A549 (cell line): ENCODE measurements around the gene PCDHGA6. TPM values are rescaled to one million over a fixed set of nuclear protein-coding genes. Genes with fewer than 3 reads are reported as not detected.
A peak's percentile ranks its signal among the peaks of the same experiment; 100 is the strongest.

Experiments
- ATAC-seq, 2 experiments: fragments of 200-7000 bp in 1 of 2; fragments of >200 bp in 1 of 2; cut with Nextera tagmentation in 1 of 2; cut with Tn5 transposase in 1 of 2; 3 replicates each; pipeline versions ENCODE4 v1.8.0 to v1.9.1; 2018 to 2020; ENCODE audit warnings: mild to moderate bottlenecking in 1 of 2, moderate library complexity in 1 of 2
- CTCF ChIA-PET: fragments of 300-600 bp; sonication (Branson Sonifier 250); formaldehyde crosslinking; extraction: SDS; loops from one replicate; lab custom pipeline; 2021; ENCODE audit warnings: antibody characterized with exemption, inconsistent platforms; lab: Yijun Ruan, JAX
- POLR2A ChIA-PET: fragments of 350-600 bp; formaldehyde crosslinking; extraction: SDS; loops from one replicate; lab custom pipeline; 2021; ENCODE audit warnings: antibody characterized with exemption, inconsistent platforms; lab: Yijun Ruan, JAX
- DNase-seq, 2 experiments: peaks; one replicate each; pipeline versions ENCODE4 v3.0.0 to v3.0.0-alpha.2; 2011 to 2016; ENCODE audit warnings: low read depth in 1 of 2, low spot score in 1 of 2
- FAIRE-seq: peaks from 2 replicates; lab custom pipeline; 2011; peaks lifted over from hg19 to GRCh38; lab: Jason Lieb, UNC
- H3K27ac ChIP-seq, 2 experiments: fragments of >200 bp; sonication (Bioruptor Twin); formaldehyde crosslinking; 3 replicates each; pipeline ENCODE4 v1.5.1; 2016 to 2017
- H3K4me1 ChIP-seq: fragments of >200 bp; sonication (Bioruptor Twin); formaldehyde crosslinking; 3 replicates; pipeline ENCODE4 v1.6.1; 2016
- H3K4me2 ChIP-seq: fragments of >200 bp; sonication (Bioruptor Twin); formaldehyde crosslinking; 3 replicates; pipeline ENCODE4 v1.6.1; 2016
- H3K4me3 ChIP-seq: fragments of >200 bp; sonication (Bioruptor Twin); formaldehyde crosslinking; 3 replicates; pipeline ENCODE4 v1.5.1; 2016
- H3K9me3 ChIP-seq: fragments of >200 bp; sonication (Bioruptor Twin); formaldehyde crosslinking; 3 replicates; pipeline ENCODE4 v1.6.1; 2016
- CTCF ChIP-seq: fragments of >200 bp; sonication (Bioruptor Twin); formaldehyde crosslinking; IDR thresholded peaks from 3 replicates; pipeline ENCODE4 v1.5.1; 2016
- HDAC2 ChIP-seq: fragments of 200-600 bp; sonication (generic); IDR thresholded peaks from 2 replicates; pipeline ENCODE4 v1.6.1; 2016
- HEYL ChIP-seq: fragments of 250-450 bp; sonication (Bioruptor Pico); IDR thresholded peaks from 2 replicates; pipeline ENCODE4 v1.8.0; 2021; ENCODE audit warnings: mild to moderate bottlenecking, moderate library complexity
- HMGXB4 ChIP-seq: fragments of 250-450 bp; sonication (Bioruptor Pico); IDR thresholded peaks from 2 replicates; pipeline ENCODE4 v1.5.0; 2021; ENCODE audit warnings: mild to moderate bottlenecking, moderate library complexity, borderline replicate concordance
- MAZ ChIP-seq: fragments of 150-350 bp; IDR thresholded peaks from 2 replicates; pipeline ENCODE4 v1.6.1; 2014; ENCODE audit warnings: antibody characterized with exemption, low read depth, low read length, borderline replicate concordance
- NFE2L2 ChIP-seq: fragments of 150-350 bp; conservative IDR thresholded peaks from 2 replicates; pipeline ENCODE4 v1.6.1; 2014; ENCODE audit warnings: low read length
- POLR2AphosphoS2 ChIP-seq: conservative IDR thresholded peaks from 2 replicates; pipeline ENCODE4 v1.6.1; 2012; ENCODE audit warnings: low read length, improper control_type of control experiment, inconsistent platforms
- RAD21 ChIP-seq, 2 experiments: fragments of >200 bp in 1 of 2; sonication (Bioruptor Twin) in 1 of 2; formaldehyde crosslinking in 1 of 2; IDR thresholded peaks in 1 of 2; conservative IDR thresholded peaks in 1 of 2; 2 replicates in 1 of 2; 3 replicates in 1 of 2; pipeline ENCODE4 v1.6.1; 2012 to 2018; ENCODE audit warnings: inconsistent platforms in 1 of 2
- RARB ChIP-seq: fragments of 250-450 bp; sonication (Bioruptor Pico); IDR thresholded peaks from 2 replicates; pipeline ENCODE4 v1.8.0; 2021; ENCODE audit warnings: mild to moderate bottlenecking, moderate library complexity
- REST ChIP-seq: fragments of 200-600 bp; sonication (generic); IDR thresholded peaks from 2 replicates; pipeline ENCODE4 v1.6.1; 2016; ENCODE audit warnings: antibody characterized with exemption, mild to moderate bottlenecking, moderate library complexity
- RNF2 ChIP-seq: fragments of 200-600 bp; sonication (generic); IDR thresholded peaks from 2 replicates; pipeline ENCODE4 v1.6.1; 2016; ENCODE audit warnings: low read depth, mild to moderate bottlenecking, antibody characterized with exemption, moderate library complexity, borderline replicate concordance
- ZC3H11A ChIP-seq: fragments of 450-650 bp; IDR thresholded peaks from 2 replicates; pipeline ENCODE4 v1.6.1; 2014; ENCODE audit warnings: antibody characterized with exemption, mild to moderate bottlenecking
- WGBS: methylation state at CpG from one replicate; pipeline ENCODE4 v1.1.6; 2017; ENCODE audit errors: missing lambda C conversion rate; 5-methylcytosine and 5-hydroxymethylcytosine counted together
- polyA plus RNA-seq, 4 experiments: library from polyadenylated mRNA; depleted of rRNA in 3 of 4; stranded (reverse); fragments of >200 nt; fragmentation: RNase III in 1 of 4; extraction: RNeasy Plus Mini Kit Qiagen cat#74134 plus additional on column Dnase treatment in 1 of 4; gene quantifications; 2 replicates in 3 of 4; 3 replicates in 1 of 4; pipeline ENCODE4 v1.2.3, GENCODE V29; 2011 to 2017

The PCDHGA6 gene
- polyA plus RNA-seq, 2 of the 4 experiments (the other 2 are of a cell fraction) = 0.23 to 1.0 TPM

GRCh38 chr5:141356133-141356532 is 17.6 kb upstream of the PCDHGA6 start:
- WGBS = 52% methylated on average over 5 of the region's 5 CpGs
- CTCF ChIA-PET = interaction anchor here (1.3 to 3.0 kb wide), 4 partner anchors 8 to 211 kb away, joined by 3 to 13 read pairs (median 4); partner anchors contain the start of gene PCDHGA5
- ATAC-seq (no peak), DNase-seq (no peak), FAIRE-seq (no peak)
- Histone ChIP-seq H3K4me3 (no peak overlapping the region), H3K4me2 (no peak overlapping the region), H3K4me1 (no peaks in the 10 kb centered on the region), H3K9me3 (peaks cover 58% of the 10 kb centered on the region), H3K27ac (no peak overlapping the region)
- no peak for TF ChIP-seq MAZ
- no peak for TF ChIP-seq CTCF
- TF ChIP-seq REST = no peak
- no peak for TF ChIP-seq NFE2L2
- TF ChIP-seq HEYL (CRISPR knock-in tag) = no peak
- TF ChIP-seq RNF2 = no peak
- no peak for TF ChIP-seq HMGXB4 (CRISPR knock-in tag)
- no peak for TF ChIP-seq RARB (CRISPR knock-in tag)
- TF ChIP-seq HDAC2 = no peak
- POLR2A ChIA-PET = no interaction called here

GRCh38 chr5:141356950-141357349 is 16.7 kb upstream of the PCDHGA6 start:
- DNase-seq = no peak
- 19% methylated on average over 6 of the region's 19 CpGs for WGBS
- FAIRE-seq = no peak

GRCh38 chr5:141359790-141360426 is 13.8 kb upstream of the PCDHGA6 start, which contains the start of gene PCDHGB2:
PCDHGB2 (plus strand) TSS chr5:141359994; CDS start chr5:141360136, 142 bp downstream.
- Histone ChIP-seq H3K4me2 (no peak within 1 kb of the TSS), H3K9me3 (peaks cover 65% of the 10 kb centered on the region), H3K4me1 (no peaks in the 10 kb centered on the region), H3K27ac (no peak within 1 kb of the TSS), H3K4me3 (no peak within 1 kb of the TSS)
- ChIA-PET CTCF (interaction anchor here (0.9 to 1.3 kb wide), 2 partner anchors 10 to 204 kb away, joined by 4 to 5 read pairs; partner anchors contain the start of gene PCDHGB1), POLR2A (no interaction called here)
- FAIRE-seq (no peak), DNase-seq (no peak), ATAC-seq (no peak)
- 67% methylated on average over 24 of the region's 24 CpGs for WGBS
- TF ChIP-seq HEYL (CRISPR knock-in tag) (no peak), RAD21 (conservative IDR thresholded peaks at IDR 0.05 in 1 of 2, IDR thresholded peaks at IDR 0.05 in 1 of 2) (peak in 1 of 2 experiments; percentile 14; a peak in 1 of 5 replicates)

More at GRCh38 chr5:141356950-141357349, 16.7 kb upstream of the PCDHGA6 start:
- H3K4me3 ChIP-seq = no peak overlapping the region
- POLR2A ChIA-PET = no interaction called here
- no peak for TF ChIP-seq ZC3H11A
- TF ChIP-seq POLR2AphosphoS2 = no peak
- TF ChIP-seq, all 56 proteins: peak for 0
- Histone ChIP-seq H3K4me2 (no peak overlapping the region), H3K27ac (no peak overlapping the region), H3K4me1 (no peaks in the 10 kb centered on the region), H3K9me3 (peaks cover 55% of the 10 kb centered on the region)
- ATAC-seq = no peak
- CTCF ChIA-PET = interaction anchor here (1.2 kb wide), 1 partner anchor 14 kb away, joined by 3 read pairs; no protein-coding TSS in a partner anchor
